Measurements from ENCODE around the gene A2ML1.
"Not testable (repeated sequence)": the region's sequence is repeated elsewhere in the genome, so short reads cannot be mapped to it uniquely, and the experiment has no call there.

A2ML1 gene

DNA sequence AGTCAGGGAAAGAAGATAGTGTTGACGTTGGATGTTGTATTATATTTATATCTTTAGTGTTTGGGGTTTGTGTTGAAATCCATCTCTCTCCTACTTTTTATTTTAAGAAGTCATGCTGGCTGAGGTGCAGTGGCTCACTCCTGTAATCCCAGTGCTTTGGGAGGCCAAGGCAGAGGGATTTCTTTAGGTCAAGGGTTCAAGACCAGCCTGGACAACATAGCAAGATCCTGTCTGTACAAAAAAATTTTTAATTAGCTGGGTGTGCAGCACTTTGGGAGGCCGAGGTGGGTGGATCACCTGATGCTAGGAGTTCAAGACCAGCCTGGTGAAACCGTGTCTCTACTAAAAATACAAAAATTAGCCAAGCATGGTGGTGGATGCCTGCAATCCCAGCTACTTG lies 23.9 kb downstream of the A2ML1 start:
- no peak overlapping the region for H3K4me3 ChIP-seq (ENCODE audit: low read length)
- DNase-seq (ENCODE audit: low read depth) = no peak
- TF ChIP-seq, protein P1, sequence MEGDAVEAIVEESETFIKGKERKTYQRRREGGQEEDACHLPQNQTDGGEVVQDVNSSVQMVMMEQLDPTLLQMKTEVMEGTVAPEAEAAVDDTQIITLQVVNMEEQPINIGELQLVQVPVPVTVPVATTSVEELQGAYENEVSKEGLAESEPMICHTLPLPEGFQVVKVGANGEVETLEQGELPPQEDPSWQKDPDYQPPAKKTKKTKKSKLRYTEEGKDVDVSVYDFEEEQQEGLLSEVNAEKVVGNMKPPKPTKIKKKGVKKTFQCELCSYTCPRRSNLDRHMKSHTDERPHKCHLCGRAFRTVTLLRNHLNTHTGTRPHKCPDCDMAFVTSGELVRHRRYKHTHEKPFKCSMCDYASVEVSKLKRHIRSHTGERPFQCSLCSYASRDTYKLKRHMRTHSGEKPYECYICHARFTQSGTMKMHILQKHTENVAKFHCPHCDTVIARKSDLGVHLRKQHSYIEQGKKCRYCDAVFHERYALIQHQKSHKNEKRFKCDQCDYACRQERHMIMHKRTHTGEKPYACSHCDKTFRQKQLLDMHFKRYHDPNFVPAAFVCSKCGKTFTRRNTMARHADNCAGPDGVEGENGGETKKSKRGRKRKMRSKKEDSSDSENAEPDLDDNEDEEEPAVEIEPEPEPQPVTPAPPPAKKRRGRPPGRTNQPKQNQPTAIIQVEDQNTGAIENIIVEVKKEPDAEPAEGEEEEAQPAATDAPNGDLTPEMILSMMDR (IDR thresholded peaks at IDR 0.05; ENCODE audit: insufficient read depth, low read depth, low read length, missing control alignments) = no peak

DNA sequence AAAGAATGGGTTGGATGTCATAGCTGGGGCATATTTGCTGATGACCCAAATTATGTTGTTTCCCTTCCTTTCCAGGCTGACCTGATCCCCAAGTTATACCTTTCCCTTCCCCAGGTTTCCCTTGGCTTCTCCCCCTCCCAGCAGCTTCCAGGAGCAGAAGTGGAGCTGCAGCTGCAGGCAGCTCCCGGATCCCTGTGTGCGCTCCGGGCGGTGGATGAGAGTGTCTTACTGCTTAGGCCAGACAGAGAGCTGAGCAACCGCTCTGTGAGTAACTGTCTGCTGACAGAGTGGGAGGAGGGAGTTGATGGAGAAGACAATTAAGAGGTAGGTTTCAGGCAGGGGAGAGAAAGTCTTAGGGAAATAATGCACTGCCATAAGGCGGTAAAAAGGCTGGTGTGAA lies 25.0 kb downstream of the A2ML1 start:
- no peak overlapping the region for H3K4me3 ChIP-seq (ENCODE audit: low read length)
- TF ChIP-seq, protein P1 (IDR thresholded peaks at IDR 0.05; ENCODE audit: insufficient read depth, low read depth, low read length, missing control alignments) = no peak
- no peak for DNase-seq (ENCODE audit: low read depth)

DNA sequence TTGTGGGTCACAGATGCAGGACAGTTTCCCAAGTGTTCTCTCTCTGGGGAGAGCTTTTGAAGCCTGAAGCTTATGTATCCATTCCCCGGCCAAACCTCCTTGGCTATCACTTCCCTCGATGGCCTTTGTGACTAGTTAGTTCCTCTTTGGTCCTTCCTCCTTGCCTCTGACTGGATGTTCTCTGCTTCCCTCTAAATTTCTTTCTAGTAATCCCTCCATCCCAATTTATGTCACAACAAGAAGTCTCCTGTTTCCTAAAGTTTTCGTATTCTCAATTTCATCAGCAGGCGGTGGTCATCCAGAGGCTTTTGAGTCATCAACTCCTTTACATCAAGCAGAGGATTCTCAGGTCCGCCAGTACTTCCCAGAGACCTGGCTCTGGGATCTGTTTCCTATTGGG lies 27.5 kb downstream of the A2ML1 start:
- TF ChIP-seq, protein P1 (IDR thresholded peaks at IDR 0.05; ENCODE audit: insufficient read depth, low read depth, low read length, missing control alignments) = no peak
- DNase-seq (ENCODE audit: low read depth) = peak; percentile 36
- H3K4me3 ChIP-seq (ENCODE audit: low read length) = no peak overlapping the region

DNA sequence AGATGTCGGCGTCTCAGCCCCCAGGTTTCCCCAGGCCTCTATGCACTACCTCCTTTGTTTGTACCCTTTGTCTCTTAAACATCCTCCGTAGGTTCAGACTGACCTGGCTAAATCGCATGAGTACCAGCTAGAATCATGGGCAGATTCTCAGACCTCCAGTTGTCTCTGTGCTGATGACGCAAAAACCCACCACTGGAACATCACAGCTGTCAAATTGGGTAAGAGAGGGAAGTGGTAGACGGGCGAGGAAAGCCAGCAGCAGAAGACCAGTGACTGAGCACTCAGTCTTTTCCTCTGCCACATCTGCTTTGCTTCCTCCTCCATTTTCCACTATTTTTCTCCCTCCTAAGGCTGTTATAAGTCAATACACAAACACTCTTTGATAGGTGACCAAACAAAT lies 29.7 kb downstream of the A2ML1 start:
- TF ChIP-seq, protein P1 (IDR thresholded peaks at IDR 0.05; ENCODE audit: insufficient read depth, low read depth, low read length, missing control alignments) = no peak
- no peak overlapping the region for H3K4me3 ChIP-seq (ENCODE audit: low read length)
- DNase-seq (ENCODE audit: low read depth) = no peak

DNA sequence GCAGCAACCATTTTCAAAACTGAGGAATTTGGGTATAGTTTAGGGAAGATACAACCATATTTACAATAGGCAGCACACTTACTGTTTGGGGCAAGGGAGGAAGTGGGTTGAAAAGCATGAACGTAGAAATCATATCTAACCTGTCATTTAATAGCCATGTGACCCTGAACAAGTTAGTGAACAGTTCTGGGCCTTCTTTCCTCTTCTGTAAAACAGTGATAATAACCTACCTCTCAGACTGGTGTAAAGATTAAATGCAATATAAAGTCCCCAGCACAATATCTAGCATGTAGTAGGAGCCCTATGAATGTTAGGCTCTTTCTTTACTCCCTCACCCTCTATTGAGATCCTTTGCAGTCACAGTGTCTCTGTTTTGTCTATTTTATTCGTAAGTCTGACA lies 33.5 kb downstream of the A2ML1 start:
- TF ChIP-seq, protein P1 (IDR thresholded peaks at IDR 0.05; ENCODE audit: insufficient read depth, low read depth, low read length, missing control alignments) = no peak
- no peak for DNase-seq (ENCODE audit: low read depth)

DNA sequence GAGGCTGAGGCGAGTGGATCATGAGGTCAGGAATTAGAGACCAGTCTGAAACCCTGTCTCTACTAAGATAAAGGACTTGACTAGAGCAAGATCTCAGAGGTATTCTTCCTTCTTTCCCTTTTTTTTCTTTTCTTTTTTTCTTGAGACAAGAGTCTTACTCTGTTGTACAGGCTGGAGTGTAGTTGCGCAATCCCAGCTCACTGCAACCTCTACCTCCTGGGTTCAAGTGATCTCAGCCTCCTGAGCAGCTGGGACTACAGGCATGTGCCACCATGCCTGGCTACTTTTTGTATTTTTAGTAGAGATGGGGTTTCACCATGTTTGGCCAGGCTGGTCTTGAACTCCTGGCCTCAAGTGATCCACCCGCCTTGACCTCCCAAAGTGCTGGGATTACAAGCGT lies 37.0 kb downstream of the A2ML1 start:
- not testable (repeated sequence) for H3K4me3 ChIP-seq (ENCODE audit: low read length)
- peak; percentile 30 for DNase-seq (ENCODE audit: low read depth)

More for the DNA sequence above, 33.5 kb downstream of the A2ML1 start:
- no peak overlapping the region for H3K4me3 ChIP-seq (ENCODE audit: low read length)

DNA sequence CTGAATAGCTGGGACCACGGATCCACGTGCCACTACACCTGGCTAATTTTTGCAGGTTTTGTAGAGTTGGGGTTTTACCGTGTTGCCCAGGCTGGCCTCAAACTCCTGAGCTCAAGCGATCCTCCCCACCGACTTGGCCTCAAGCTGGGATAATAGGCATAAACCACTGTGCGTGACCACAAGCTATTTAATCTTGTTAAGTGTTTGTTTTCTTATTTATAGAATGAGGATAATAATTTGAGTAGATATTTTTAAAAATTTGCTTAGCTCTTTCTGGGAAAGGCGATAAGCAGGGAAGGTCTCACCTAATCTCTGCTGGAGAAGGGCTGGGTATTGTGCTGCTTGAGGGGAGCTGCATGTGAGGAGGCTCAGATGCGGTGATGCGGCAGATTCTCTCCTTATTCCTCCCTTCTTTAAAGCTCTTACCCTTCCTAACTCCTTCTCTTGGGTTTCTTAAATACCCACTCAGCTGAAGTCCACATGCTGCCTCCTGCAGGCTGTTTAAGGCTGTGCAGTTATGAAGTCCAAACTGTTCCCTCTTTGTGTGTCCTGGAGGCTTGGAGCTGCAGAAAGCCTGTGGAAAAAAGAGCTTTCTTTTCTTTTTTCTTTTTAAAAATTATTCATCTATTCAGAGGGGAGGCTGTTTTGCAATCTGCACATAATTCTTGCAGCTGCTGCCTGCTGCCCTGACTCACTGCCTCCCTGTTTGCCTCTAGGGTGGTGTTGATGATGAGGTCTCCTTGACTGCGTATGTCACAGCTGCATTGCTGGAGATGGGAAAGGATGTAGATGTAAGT lies 37.9 kb downstream of the A2ML1 start:
- TF ChIP-seq, protein P1 (IDR thresholded peaks at IDR 0.05; ENCODE audit: insufficient read depth, low read depth, low read length, missing control alignments) = peak; percentile 82
- DNase-seq (ENCODE audit: low read depth) = peak; percentile 71
- no peak overlapping the region for H3K4me3 ChIP-seq (ENCODE audit: low read length)
